SK-N-SH (cell line): ENCODE measurements around the gene WDR81. TPM values are rescaled to one million over a fixed set of nuclear protein-coding genes. Genes with fewer than 3 reads are reported as not detected.

ENCODE experiments used
- CTCF ChIA-PET: fragments of 300-600, 350-600 bp; formaldehyde crosslinking; extraction: SDS; loops from one replicate; lab custom pipeline; 2021; lab: Yijun Ruan, JAX
- POLR2A ChIA-PET: fragments of 350-600 bp; sonication (Branson Sonifier 250); formaldehyde crosslinking; extraction: SDS; loops from one replicate; lab custom pipeline; 2020; ENCODE audit warnings: antibody characterized with exemption, inconsistent platforms; lab: Yijun Ruan, JAX
- DNase-seq: peaks from one replicate; pipeline ENCODE4 v3.0.0; 2012
- H2AFZ ChIP-seq: fragments of 200-600 bp; sonication (generic); 2 replicates; pipeline ENCODE4 v1.8.1; 2016; ENCODE audit warnings: antibody characterized with exemption, mild to moderate bottlenecking, low read depth
- H3F3A ChIP-seq: fragments of 200-600 bp; sonication (generic); replicated peaks from 2 replicates; pipeline ENCODE3; 2016; ENCODE audit warnings: antibody characterized with exemption, mild to moderate bottlenecking; ENCODE audit not compliant: insufficient read depth
- H3K27ac ChIP-seq, 2 experiments: fragments of 200-500 bp in 1 of 2; fragments of 200-600 bp in 1 of 2; sonication (Bioruptor generic) in 1 of 2; sonication (generic), shearing (Covaris generic) in 1 of 2; 2 replicates each; pipeline versions ENCODE4 v1.5.1 to v1.6.1; 2014 to 2016; ENCODE audit warnings: low read depth in 2 of 2, inconsistent platforms in 1 of 2, low read length in 1 of 2, mild to moderate bottlenecking in 1 of 2, mixed read lengths in 1 of 2
- H3K27me3 ChIP-seq: fragments of 200-600 bp; sonication (generic), shearing (Covaris generic); 2 replicates; pipeline ENCODE4 v1.6.1; 2016; ENCODE audit warnings: mixed run types; ENCODE audit not compliant: insufficient read depth
- H3K36me3 ChIP-seq, 2 experiments: fragments of 200-500 bp in 1 of 2; fragments of 200-600 bp in 1 of 2; sonication (Bioruptor generic) in 1 of 2; sonication (generic) in 1 of 2; replicated peaks in 1 of 2; 2 replicates each; pipeline versions ENCODE3 to v1.5.1; 2014 to 2016; ENCODE audit warnings: low read length in 1 of 2, mild to moderate bottlenecking in 1 of 2; ENCODE audit not compliant: insufficient read depth in 2 of 2, control insufficient read depth in 1 of 2
- H3K4me1 ChIP-seq, 2 experiments: fragments of 200-500 bp in 1 of 2; fragments of 200-600 bp in 1 of 2; sonication (Bioruptor generic) in 1 of 2; sonication (generic), shearing (Covaris generic) in 1 of 2; 2 replicates each; pipeline versions ENCODE4 v1.5.1 to v1.6.1; 2014 to 2016; ENCODE audit warnings: low read depth in 1 of 2, low read length in 1 of 2, mixed run types in 1 of 2; ENCODE audit not compliant: insufficient read depth in 2 of 2, control insufficient read depth in 1 of 2
- H3K4me2 ChIP-seq: fragments of 200-600 bp; sonication (generic), shearing (Covaris generic); 2 replicates; pipeline ENCODE4 v1.6.1; 2017; ENCODE audit warnings: mixed run types
- H3K4me3 ChIP-seq, 2 experiments: fragments of 200-500 bp in 1 of 2; fragments of 200-600 bp in 1 of 2; sonication (Bioruptor generic) in 1 of 2; sonication (generic), shearing (Covaris generic) in 1 of 2; 2 replicates each; pipeline versions ENCODE4 v1.5.1 to v1.8.1; 2014 to 2016; ENCODE audit warnings: low read depth in 2 of 2, inconsistent platforms in 1 of 2, low read length in 1 of 2, mild to moderate bottlenecking in 1 of 2, mixed read lengths in 1 of 2, moderate library complexity in 1 of 2
- H3K79me2 ChIP-seq: fragments of 200-600 bp; sonication (generic); 2 replicates; pipeline ENCODE4 v1.8.1; 2017; ENCODE audit warnings: mild to moderate bottlenecking; ENCODE audit not compliant: insufficient read depth
- H3K9ac ChIP-seq: fragments of 200-600 bp; sonication (generic); 2 replicates; pipeline ENCODE4 v1.6.1; 2017; ENCODE audit warnings: mixed run types
- H3K9me2 ChIP-seq: fragments of 200-600 bp; sonication (generic); 2 replicates; pipeline ENCODE4 v1.6.1; 2017; ENCODE audit warnings: mixed run types
- H3K9me3 ChIP-seq: fragments of 200-600 bp; sonication (generic); 2 replicates; pipeline ENCODE4 v1.6.1; 2017; ENCODE audit warnings: mixed run types, mild to moderate bottlenecking, moderate library complexity
- H4K20me1 ChIP-seq: fragments of 200-600 bp; sonication (generic); 2 replicates; pipeline ENCODE4 v1.6.1; 2017; ENCODE audit warnings: mild to moderate bottlenecking, mixed run types; ENCODE audit not compliant: insufficient read depth
- CHD2 ChIP-seq: fragments of 150-350 bp; IDR thresholded peaks from 2 replicates; pipeline ENCODE4 v1.6.1; 2018; ENCODE audit warnings: low read length; ENCODE audit not compliant: partially characterized antibody
- FOSL2 ChIP-seq: IDR thresholded peaks from 2 replicates; pipeline ENCODE4 v1.4.0; 2012; ENCODE audit warnings: low read depth, mild to moderate bottlenecking, moderate library complexity, borderline replicate concordance
- MAX ChIP-seq: IDR thresholded peaks from 2 replicates; pipeline ENCODE4 v1.4.0; 2012; ENCODE audit warnings: low read depth
- MEF2A ChIP-seq: IDR thresholded peaks from 2 replicates; pipeline ENCODE4 v1.4.0; 2012; ENCODE audit warnings: low read depth, borderline replicate concordance
- NFIC ChIP-seq: IDR thresholded peaks from 2 replicates; pipeline ENCODE4 v1.4.0; 2012; ENCODE audit warnings: borderline replicate concordance
- PBX3 ChIP-seq: IDR thresholded peaks from 2 replicates; pipeline ENCODE4; 2012
- SIN3A ChIP-seq: IDR thresholded peaks from 2 replicates; pipeline ENCODE4 v1.6.1; 2012; ENCODE audit warnings: low read depth, mild to moderate bottlenecking, low read length, moderate library complexity, borderline replicate concordance
- TAF1 ChIP-seq: IDR thresholded peaks from 2 replicates; pipeline ENCODE4 v1.6.1; 2012; ENCODE audit warnings: low read depth, mild to moderate bottlenecking, low read length, moderate library complexity, borderline replicate concordance
- USF1 ChIP-seq: IDR thresholded peaks from 2 replicates; pipeline ENCODE4 v1.4.0; 2012; ENCODE audit warnings: low read depth, borderline replicate concordance
- WGBS: methylation state at CpG from one replicate; pipeline ENCODE4 v1.1.6; 2017; ENCODE audit warnings: low lambda C conversion rate; 5-methylcytosine and 5-hydroxymethylcytosine counted together
- polyA plus RNA-seq, 3 experiments: library from polyadenylated mRNA; depleted of rRNA; stranded (reverse); fragments of >200 nt; gene quantifications; 2 replicates each; pipeline ENCODE4 v1.2.3, GENCODE V29; 2012
- TF ChIP-seq, protein P1 (sequence below): IDR thresholded peaks from 2 replicates; pipeline ENCODE4 v1.4.0; 2012; ENCODE audit warnings: low read depth, borderline replicate concordance
- TF ChIP-seq, protein P2 (sequence below): fragments of 150-350 bp; IDR thresholded peaks from 2 replicates; pipeline ENCODE4 v1.6.1; 2017; ENCODE audit warnings: antibody characterized with exemption, low read length, low read depth, borderline replicate concordance
- TF ChIP-seq, protein P3 (sequence below): fragments of 200-600 bp; sonication (generic); IDR thresholded peaks from 2 replicates; pipeline ENCODE4 v1.6.1; 2017; ENCODE audit warnings: antibody characterized with exemption, mild to moderate bottlenecking, moderate library complexity

WDR81 gene
- polyA plus RNA-seq, 1 of the 3 experiments (the other 2 are of a cell fraction), result 9.3 TPM

- TF ChIP-seq, protein P1, sequence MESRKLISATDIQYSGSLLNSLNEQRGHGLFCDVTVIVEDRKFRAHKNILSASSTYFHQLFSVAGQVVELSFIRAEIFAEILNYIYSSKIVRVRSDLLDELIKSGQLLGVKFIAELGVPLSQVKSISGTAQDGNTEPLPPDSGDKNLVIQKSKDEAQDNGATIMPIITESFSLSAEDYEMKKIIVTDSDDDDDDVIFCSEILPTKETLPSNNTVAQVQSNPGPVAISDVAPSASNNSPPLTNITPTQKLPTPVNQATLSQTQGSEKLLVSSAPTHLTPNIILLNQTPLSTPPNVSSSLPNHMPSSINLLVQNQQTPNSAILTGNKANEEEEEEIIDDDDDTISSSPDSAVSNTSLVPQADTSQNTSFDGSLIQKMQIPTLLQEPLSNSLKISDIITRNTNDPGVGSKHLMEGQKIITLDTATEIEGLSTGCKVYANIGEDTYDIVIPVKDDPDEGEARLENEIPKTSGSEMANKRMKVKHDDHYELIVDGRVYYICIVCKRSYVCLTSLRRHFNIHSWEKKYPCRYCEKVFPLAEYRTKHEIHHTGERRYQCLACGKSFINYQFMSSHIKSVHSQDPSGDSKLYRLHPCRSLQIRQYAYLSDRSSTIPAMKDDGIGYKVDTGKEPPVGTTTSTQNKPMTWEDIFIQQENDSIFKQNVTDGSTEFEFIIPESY, result no peak
- TF ChIP-seq, protein P2, sequence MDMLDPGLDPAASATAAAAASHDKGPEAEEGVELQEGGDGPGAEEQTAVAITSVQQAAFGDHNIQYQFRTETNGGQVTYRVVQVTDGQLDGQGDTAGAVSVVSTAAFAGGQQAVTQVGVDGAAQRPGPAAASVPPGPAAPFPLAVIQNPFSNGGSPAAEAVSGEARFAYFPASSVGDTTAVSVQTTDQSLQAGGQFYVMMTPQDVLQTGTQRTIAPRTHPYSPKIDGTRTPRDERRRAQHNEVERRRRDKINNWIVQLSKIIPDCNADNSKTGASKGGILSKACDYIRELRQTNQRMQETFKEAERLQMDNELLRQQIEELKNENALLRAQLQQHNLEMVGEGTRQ, result no peak
- TF ChIP-seq NFIC, result no peak
- TF ChIP-seq TAF1, result no peak
Measured at GRCh38 chr17:1690544-1691221, 33.8 kb upstream of the WDR81 start (continued).

GRCh38 chr17:1693339-1693738 lies 31.2 kb upstream of the WDR81 start:
- Histone ChIP-seq H3K4me3 (no peak overlapping the region), H3F3A (no peaks in the 10 kb centered on the region), H3K4me1 (no peaks in the 10 kb centered on the region), H3K36me3 (no peaks in the 10 kb centered on the region), H3K9ac (no peak overlapping the region), H3K27ac (no peak overlapping the region), H3K4me2 (no peak overlapping the region), H3K79me2 (no peaks in the 10 kb centered on the region), H2AFZ (no peak overlapping the region), H3K9me3 (no peaks in the 10 kb centered on the region), H4K20me1 (no peaks in the 10 kb centered on the region), H3K27me3 (no peaks in the 10 kb centered on the region), H3K9me2 (no peaks in the 10 kb centered on the region)
- ChIA-PET CTCF (no interaction called here), POLR2A (no interaction called here)
- 78% methylated on average over 7 of the region's 7 CpGs for WGBS
- DNase-seq, result no peak
- TF ChIP-seq SIN3A (no peak), CHD2 (no peak), FOSL2 (no peak), USF1 (no peak), MAX (no peak), MEF2A (no peak), TAF1 (no peak), PBX3 (no peak)
- TF ChIP-seq, protein P3, sequence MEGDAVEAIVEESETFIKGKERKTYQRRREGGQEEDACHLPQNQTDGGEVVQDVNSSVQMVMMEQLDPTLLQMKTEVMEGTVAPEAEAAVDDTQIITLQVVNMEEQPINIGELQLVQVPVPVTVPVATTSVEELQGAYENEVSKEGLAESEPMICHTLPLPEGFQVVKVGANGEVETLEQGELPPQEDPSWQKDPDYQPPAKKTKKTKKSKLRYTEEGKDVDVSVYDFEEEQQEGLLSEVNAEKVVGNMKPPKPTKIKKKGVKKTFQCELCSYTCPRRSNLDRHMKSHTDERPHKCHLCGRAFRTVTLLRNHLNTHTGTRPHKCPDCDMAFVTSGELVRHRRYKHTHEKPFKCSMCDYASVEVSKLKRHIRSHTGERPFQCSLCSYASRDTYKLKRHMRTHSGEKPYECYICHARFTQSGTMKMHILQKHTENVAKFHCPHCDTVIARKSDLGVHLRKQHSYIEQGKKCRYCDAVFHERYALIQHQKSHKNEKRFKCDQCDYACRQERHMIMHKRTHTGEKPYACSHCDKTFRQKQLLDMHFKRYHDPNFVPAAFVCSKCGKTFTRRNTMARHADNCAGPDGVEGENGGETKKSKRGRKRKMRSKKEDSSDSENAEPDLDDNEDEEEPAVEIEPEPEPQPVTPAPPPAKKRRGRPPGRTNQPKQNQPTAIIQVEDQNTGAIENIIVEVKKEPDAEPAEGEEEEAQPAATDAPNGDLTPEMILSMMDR, result no peak
- TF ChIP-seq, protein P2, result no peak
